GM12801 (cell line): Measurements from ENCODE around the gene FAAH2.

Experiments used
- CTCF ChIP-seq: IDR thresholded peaks from one replicate; pipeline ENCODE4 v1.5.1; 2011; ENCODE audit warnings: control low read depth; ENCODE audit not compliant: insufficient read length; ENCODE audit errors: extremely low read depth

The FAAH2 gene

GRCh38 chrX:57516491-57516890, 230.0 kb downstream of the FAAH2 start:
- TF ChIP-seq CTCF: no peak

- TF ChIP-seq CTCF: no peak
These were observed 233.1 kb downstream of the FAAH2 start for GRCh38 chrX:57519578-57520118.

DNA sequence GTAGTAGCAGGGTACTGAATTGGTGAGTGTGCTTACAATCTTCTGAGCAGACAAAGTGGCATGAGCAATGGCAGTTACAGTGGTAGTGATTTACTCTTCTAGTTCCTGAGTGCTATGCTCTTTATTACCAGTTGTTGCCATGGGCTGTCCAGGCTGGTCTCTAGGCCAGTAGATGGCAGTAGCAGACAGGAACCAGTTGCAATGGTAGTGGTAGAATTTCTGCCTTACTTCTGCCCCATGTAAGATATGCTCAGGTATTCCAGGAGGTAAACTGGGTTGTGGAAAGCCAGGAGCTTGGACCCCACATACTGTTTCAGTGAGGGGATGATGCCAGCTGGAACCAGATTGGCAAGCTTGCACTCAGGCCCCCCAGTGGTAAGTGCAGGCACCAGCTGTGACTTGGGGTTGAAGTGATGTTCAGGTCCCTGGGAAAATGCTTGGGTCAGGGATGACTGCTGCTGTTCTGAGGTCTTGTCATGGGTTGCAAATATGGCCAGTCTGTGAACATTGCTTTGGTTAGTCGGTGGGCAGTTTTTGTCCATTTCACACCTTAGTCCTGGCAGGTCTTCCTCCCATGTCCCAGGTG, 242.3 kb downstream of the FAAH2 start:
- TF ChIP-seq CTCF: no peak
